ENCODE data around the gene DTD2. TPM values are rescaled to one million over a fixed set of nuclear protein-coding genes. Genes with fewer than 3 reads are reported as not detected.
"Not testable (repeated sequence)": the region's sequence is repeated elsewhere in the genome, so short reads cannot be mapped to it uniquely, and the experiment has no call there.

The DTD2 gene
- total and polyA plus RNA-seq, 2 donors (not counting 1 experiment from before 2014, with no cell fraction given), result 11.9 to 14.1 TPM

DNA sequence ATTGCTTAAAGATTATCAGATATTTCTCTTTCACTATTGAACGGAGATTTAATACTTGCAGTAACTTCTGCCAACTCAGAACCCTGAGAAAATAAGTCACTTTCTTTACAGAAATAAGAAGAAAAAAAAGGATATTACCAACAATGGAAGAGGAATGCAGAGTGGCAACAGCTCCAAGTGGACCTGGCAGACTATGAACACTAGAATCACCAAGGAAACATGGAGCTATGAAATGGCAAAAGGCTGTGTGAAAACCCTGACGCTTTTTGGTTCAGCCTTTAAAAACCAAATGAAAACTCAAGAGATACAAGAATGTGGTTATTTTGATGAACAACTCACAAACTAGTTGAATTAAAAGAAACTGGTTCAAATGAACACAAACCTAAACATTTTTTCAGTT lies 17.7 kb downstream of the DTD2 start:
- Histone ChIP-seq H3K27me3 (replicated peaks in 1 of 4; ENCODE audit: control extremely low read depth in 1 of 4, control insufficient read depth in 3 of 4, insufficient read depth in 4 of 4, low read length in 3 of 4) (no peaks in the 10 kb centered on the region), H3K79me2 (ENCODE audit: control insufficient read depth, insufficient read depth, low read length) (no peaks in the 10 kb centered on the region), H2AFZ (ENCODE audit: insufficient read depth, low read depth, low read length, poor library complexity, severe bottlenecking) (no peak overlapping the region), H3K36me3 (replicated peaks in 1 of 2; ENCODE audit: control extremely low read depth in 1 of 2, control insufficient read depth in 1 of 2, extremely low read depth in 1 of 2, insufficient read depth in 2 of 2, low read length in 1 of 2) (peaks cover 0 to 1% of the 10 kb centered on the region in 2 experiments), H3K4me2 (replicated peaks; ENCODE audit: low read depth, low read length, poor library complexity, severe bottlenecking) (no peak overlapping the region), H3K9me3 (ENCODE audit: control extremely low read depth in 1 of 3, control insufficient read depth in 2 of 3, insufficient read depth in 1 of 3, low read length in 2 of 3) (no peaks in the 10 kb centered on the region), H3K4me1 (ENCODE audit: control insufficient read depth in 2 of 2, insufficient read depth in 2 of 2, low read length in 2 of 2) (peaks cover 0 to 8% of the 10 kb centered on the region in 2 donors), H3K4me3 (ENCODE audit: control extremely low read depth in 1 of 5, extremely low read depth in 1 of 5, insufficient read depth in 1 of 5, low read depth in 2 of 5, low read length in 4 of 5) (no peak overlapping the region), H4K20me1 (ENCODE audit: control insufficient read depth, insufficient read depth, low read length, poor library complexity, severe bottlenecking) (no peaks in the 10 kb centered on the region), H3K27ac (ENCODE audit: low read length in 2 of 2) (no peak overlapping the region), H3K9ac (ENCODE audit: low read length) (no peak overlapping the region)
- no peak for DNase-seq
- no peak for ATAC-seq (ENCODE audit: low read depth)
- H3K9me3 Mint-ChIP-seq (ENCODE audit: insufficient read depth), result no peaks in the 10 kb centered on the region
- no peak overlapping the region for H3K4me3 Mint-ChIP-seq
- H3K27me3 Mint-ChIP-seq, result no peaks in the 10 kb centered on the region
- POLR2A ChIA-PET, result no interaction called here
- no CpG with 5 or more reads among the region's 2 CpGs for WGBS (ENCODE audit: insufficient coverage)
- no peak overlapping the region for H3K27ac Mint-ChIP-seq
- H3K4me1 Mint-ChIP-seq, result peaks cover 9% of the 10 kb centered on the region
- CTCF ChIA-PET, result no interaction called here
- TF ChIP-seq CTCF (IDR thresholded peaks at IDR 0.05) (no peak), EZH2 (IDR thresholded peaks at IDR 0.05; ENCODE audit: borderline replicate concordance, insufficient read depth, low read depth, low read length, poor library complexity, severe bottlenecking) (no peak)
- intact Hi-C loops (cut with micrococcal nuclease), result no loop called here

DNA sequence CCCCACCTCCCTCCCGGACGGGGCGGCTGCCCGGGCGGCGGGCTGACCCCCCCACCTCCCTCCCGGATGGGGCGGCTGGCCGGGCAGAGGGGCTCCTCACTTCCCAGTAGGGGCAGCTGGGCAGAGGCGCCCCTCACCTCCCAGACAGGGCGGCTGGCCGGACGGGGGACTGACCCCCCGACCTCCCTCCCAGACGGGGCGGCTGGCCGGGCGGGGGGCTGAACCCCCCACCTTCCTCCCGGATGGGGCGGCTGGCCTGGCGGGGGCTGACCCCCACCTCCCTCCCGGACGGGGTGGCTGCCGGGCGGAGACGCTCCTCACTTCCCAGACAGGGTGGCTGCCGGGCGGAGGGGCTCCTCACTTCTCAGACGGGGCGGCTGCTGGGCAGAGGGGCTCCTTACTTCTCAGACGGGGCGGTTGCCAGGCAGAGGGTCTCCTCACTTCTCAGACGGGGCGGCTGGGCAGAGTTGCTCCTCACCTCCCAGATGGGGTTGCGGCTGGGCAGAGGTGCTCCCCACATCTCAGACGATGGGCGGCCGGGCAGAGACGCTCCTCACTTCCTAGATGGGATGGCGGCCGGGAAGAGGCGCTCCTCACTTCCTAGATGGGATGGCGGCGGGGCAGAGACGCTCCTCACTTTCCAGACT lies 20.1 kb downstream of the DTD2 start:
- H3K27me3 ChIP-seq (replicated peaks in 1 of 4; ENCODE audit: control extremely low read depth in 1 of 4, control insufficient read depth in 3 of 4, insufficient read depth in 4 of 4, low read length in 3 of 4); DNase-seq; H3K4me1 ChIP-seq (ENCODE audit: control insufficient read depth in 2 of 2, insufficient read depth in 2 of 2, low read length in 2 of 2); H3K4me3 ChIP-seq (ENCODE audit: control extremely low read depth in 1 of 5, extremely low read depth in 1 of 5, insufficient read depth in 1 of 5, low read depth in 2 of 5, low read length in 4 of 5); H3K27ac ChIP-seq (ENCODE audit: low read length in 2 of 2); H3K79me2 ChIP-seq (ENCODE audit: control insufficient read depth, insufficient read depth, low read length); intact Hi-C loops (cut with micrococcal nuclease); POLR2A ChIA-PET; ATAC-seq (ENCODE audit: low read depth); H4K20me1 ChIP-seq (ENCODE audit: control insufficient read depth, insufficient read depth, low read length, poor library complexity, severe bottlenecking); H3K9me3 ChIP-seq (ENCODE audit: control extremely low read depth in 1 of 3, control insufficient read depth in 2 of 3, insufficient read depth in 1 of 3, low read length in 2 of 3); CTCF ChIA-PET; H3K27ac Mint-ChIP-seq; H3K4me3 Mint-ChIP-seq; H3K4me1 Mint-ChIP-seq; H3K9ac ChIP-seq (ENCODE audit: low read length); H3K27me3 Mint-ChIP-seq; H3K9me3 Mint-ChIP-seq (ENCODE audit: insufficient read depth); H3K4me2 ChIP-seq (replicated peaks; ENCODE audit: low read depth, low read length, poor library complexity, severe bottlenecking); H3K36me3 ChIP-seq (replicated peaks in 1 of 2; ENCODE audit: control extremely low read depth in 1 of 2, control insufficient read depth in 1 of 2, extremely low read depth in 1 of 2, insufficient read depth in 2 of 2, low read length in 1 of 2); H2AFZ ChIP-seq (ENCODE audit: insufficient read depth, low read depth, low read length, poor library complexity, severe bottlenecking): not testable (repeated sequence)
- WGBS (ENCODE audit: insufficient coverage), result 100% methylated on average over 8 of the region's 45 CpGs

Data from B cell (primary cell).